ENCODE data around the gene ERBB2. TPM values are rescaled to one million over a fixed set of nuclear protein-coding genes. Genes with fewer than 3 reads are reported as not detected.

The ERBB2 gene
- total and polyA plus RNA-seq, 9 of the 15 experiments (the other 6 are each of a cell fraction or from before 2014, with no cell fraction given): 0.74 to 5.6 (median 3.3) TPM

GRCh38 chr17:39753514-39754160 lies 53.8 kb downstream of the ERBB2 start (continued):
- TF ChIP-seq CHD2 (IDR thresholded peaks at IDR 0.05; ENCODE audit: low read depth, low read length) (no peak), ZNF740 (CRISPR knock-in tag; IDR thresholded peaks at IDR 0.05) (no peak; the same call in 1 of the 2 replicates), ZNF740 (tag; IDR thresholded peaks at IDR 0.05) (0 out of 4 replicates have a peak, but pooled peaks of 1 of the 2 experiments have one; percentile 24), SAP30 (IDR thresholded peaks at IDR 0.05; ENCODE audit: borderline replicate concordance, insufficient read depth, low read depth, low read length, poor library complexity, severe bottlenecking) (no peak), RBM22 (IDR thresholded peaks at IDR 0.05; ENCODE audit: low read depth, low read length, poor library complexity, severe bottlenecking) (no peak), ZNF592 (IDR thresholded peaks at IDR 0.05) (peak; percentile 92; the same call in 1 of the 2 replicates), SNIP1 (IDR thresholded peaks at IDR 0.05; ENCODE audit: low read depth) (no peak), L3MBTL2 (IDR thresholded peaks at IDR 0.05) (peak; percentile 98), FOXP1 (CRISPR knock-in tag; IDR thresholded peaks at IDR 0.05) (no peak), TCF7 (IDR thresholded peaks at IDR 0.05; ENCODE audit: borderline replicate concordance) (peak; percentile 56; the same call in 1 of the 2 replicates), ZNF395 (CRISPR knock-in tag; IDR thresholded peaks at IDR 0.05) (peak; percentile 59; the same call in 1 of the 2 replicates), IRF2 (CRISPR knock-in tag; IDR thresholded peaks at IDR 0.05) (no peak), KLF16 (IDR thresholded peaks at IDR 0.05) (no peak), ZFP30 (CRISPR knock-in tag; IDR thresholded peaks at IDR 0.05; ENCODE audit: borderline replicate concordance) (no peak), BRD4 (IDR thresholded peaks at IDR 0.05) (0 out of 2 replicates have a peak, but pooled peaks have one; percentile 13), SLC30A9 (CRISPR knock-in tag; IDR thresholded peaks at IDR 0.05) (no peak), ZFPM2 (CRISPR knock-in tag; IDR thresholded peaks at IDR 0.05) (no peak), CHCHD3 (CRISPR knock-in tag; IDR thresholded peaks at IDR 0.05) (no peak), CREB3L1 (IDR thresholded peaks at IDR 0.05; ENCODE audit: borderline replicate concordance, low read depth) (peak; percentile 71; the same call in 1 of the 2 replicates), SRSF7 (optimal IDR thresholded peaks at IDR 0.05; ENCODE audit: low read depth, low read length) (no peak)
